ENCODE measurements around the gene SH3PXD2A. TPM values are rescaled to one million over a fixed set of nuclear protein-coding genes. Genes with fewer than 3 reads are reported as not detected.

Gene SH3PXD2A
- total RNA-seq, 1 donor from 2014 or later, result 56.2 TPM

GRCh38 chr10:103800789-103801540, 54.4 kb downstream of the SH3PXD2A start:
- Histone ChIP-seq H3K4me3 (no peak overlapping the region), H3K4me1 (no peaks in the 10 kb centered on the region), H3K9me3 (no peaks in the 10 kb centered on the region), H3K36me3 (peaks cover 0 to 6% of the 10 kb centered on the region in 2 donors), H3K27me3 (no peaks in the 10 kb centered on the region), H3K27ac (no peak overlapping the region)
- no peak for DNase-seq (ENCODE audit: extremely low spot score in 2 of 2)
- intact Hi-C loops (cut with DNase I), result no loop called here
- TF ChIP-seq POLR2AphosphoS5 (IDR thresholded peaks at IDR 0.05; ENCODE audit: insufficient read depth in 1 of 2, low read depth in 1 of 2), result no peak
- no peak for TF ChIP-seq POLR2A (IDR thresholded peaks at IDR 0.05)
- TF ChIP-seq CTCF (IDR thresholded peaks at IDR 0.05), result no peak

DNA sequence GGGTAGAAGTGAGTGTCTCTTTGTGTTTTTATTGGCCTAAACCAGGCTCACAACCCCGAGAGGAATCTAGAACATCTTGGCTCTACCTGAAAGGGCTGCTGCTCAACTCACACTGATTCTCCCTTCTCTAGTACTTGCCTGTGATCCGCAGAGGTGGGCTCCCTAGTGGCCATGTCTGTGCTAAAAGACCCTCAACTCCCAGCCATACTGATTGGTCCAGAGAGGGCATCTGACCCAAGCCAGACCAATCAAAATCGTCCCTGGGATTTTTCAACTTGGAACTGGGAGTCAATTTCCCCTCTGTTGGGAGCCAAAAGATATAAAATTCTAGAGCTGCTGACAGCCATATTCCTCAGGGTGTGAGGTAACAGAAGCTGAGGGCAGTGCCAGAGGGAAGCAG, 55.3 kb downstream of the SH3PXD2A start:
- H3K27me3 ChIP-seq, result no peaks in the 10 kb centered on the region
- no peak for TF ChIP-seq POLR2AphosphoS5 (IDR thresholded peaks at IDR 0.05; ENCODE audit: insufficient read depth in 1 of 2, low read depth in 1 of 2)
- TF ChIP-seq POLR2A (IDR thresholded peaks at IDR 0.05), result no peak
- TF ChIP-seq CTCF (IDR thresholded peaks at IDR 0.05), result no peak
- H3K27ac ChIP-seq, result no peak overlapping the region
- no peaks in the 10 kb centered on the region for H3K9me3 ChIP-seq
- intact Hi-C loops (cut with DNase I), result no loop called here
- peaks cover 0 to 6% of the 10 kb centered on the region in 2 donors for H3K36me3 ChIP-seq
- H3K4me3 ChIP-seq, result no peak overlapping the region
- no peaks in the 10 kb centered on the region for H3K4me1 ChIP-seq
- DNase-seq (ENCODE audit: extremely low spot score in 2 of 2), result no peak

- H3K27ac ChIP-seq, result no peak overlapping the region
- intact Hi-C loops (cut with DNase I), result no loop called here
- no peak for DNase-seq (ENCODE audit: extremely low spot score in 2 of 2)
Observed at GRCh38 chr10:103799341-103799740, 56.0 kb downstream of the SH3PXD2A start.

GRCh38 chr10:103798511-103798910, 56.9 kb downstream of the SH3PXD2A start:
- Histone ChIP-seq H3K27ac (no peak overlapping the region), H3K27me3 (no peaks in the 10 kb centered on the region), H3K4me1 (no peaks in the 10 kb centered on the region), H3K36me3 (peaks cover 0 to 6% of the 10 kb centered on the region in 2 donors), H3K4me3 (no peak overlapping the region), H3K9me3 (no peaks in the 10 kb centered on the region)
- intact Hi-C loops (cut with DNase I), result no loop called here
- TF ChIP-seq POLR2A (IDR thresholded peaks at IDR 0.05), result no peak
- DNase-seq (ENCODE audit: extremely low spot score in 2 of 2), result no peak

More at GRCh38 chr10:103799341-103799740, 56.0 kb downstream of the SH3PXD2A start:
- no peaks in the 10 kb centered on the region for H3K4me1 ChIP-seq
- H3K36me3 ChIP-seq, result peaks cover 0 to 6% of the 10 kb centered on the region in 2 donors
- no peaks in the 10 kb centered on the region for H3K9me3 ChIP-seq
- TF ChIP-seq CTCF (IDR thresholded peaks at IDR 0.05) (no peak), POLR2AphosphoS5 (IDR thresholded peaks at IDR 0.05; ENCODE audit: insufficient read depth in 1 of 2, low read depth in 1 of 2) (no peak), POLR2A (IDR thresholded peaks at IDR 0.05) (no peak)
- H3K4me3 ChIP-seq, result no peak overlapping the region
- H3K27me3 ChIP-seq, result no peaks in the 10 kb centered on the region

- no peak for DNase-seq (ENCODE audit: extremely low spot score in 2 of 2)
- intact Hi-C loops (cut with DNase I), result no loop called here
Observed at GRCh38 chr10:103797857-103798256, 57.5 kb downstream of the SH3PXD2A start.

More at GRCh38 chr10:103797857-103798256, 57.5 kb downstream of the SH3PXD2A start:
- Histone ChIP-seq H3K9me3 (no peaks in the 10 kb centered on the region), H3K4me3 (no peak overlapping the region), H3K27ac (no peak overlapping the region), H3K27me3 (no peaks in the 10 kb centered on the region), H3K36me3 (peaks cover 0 to 6% of the 10 kb centered on the region in 2 donors), H3K4me1 (no peaks in the 10 kb centered on the region)
- TF ChIP-seq POLR2AphosphoS5 (IDR thresholded peaks at IDR 0.05; ENCODE audit: insufficient read depth in 1 of 2, low read depth in 1 of 2) (no peak), CTCF (IDR thresholded peaks at IDR 0.05) (no peak), POLR2A (IDR thresholded peaks at IDR 0.05) (no peak)
